Measurements from ENCODE around the gene ATP10D. TPM values are rescaled to one million over a fixed set of nuclear protein-coding genes. Genes with fewer than 3 reads are reported as not detected.

The ATP10D gene
- total and polyA plus RNA-seq, 2 donors (not counting 3 experiments of a cell fraction or from before 2014, with no cell fraction given), result 34.1 to 40.2 TPM

DNA sequence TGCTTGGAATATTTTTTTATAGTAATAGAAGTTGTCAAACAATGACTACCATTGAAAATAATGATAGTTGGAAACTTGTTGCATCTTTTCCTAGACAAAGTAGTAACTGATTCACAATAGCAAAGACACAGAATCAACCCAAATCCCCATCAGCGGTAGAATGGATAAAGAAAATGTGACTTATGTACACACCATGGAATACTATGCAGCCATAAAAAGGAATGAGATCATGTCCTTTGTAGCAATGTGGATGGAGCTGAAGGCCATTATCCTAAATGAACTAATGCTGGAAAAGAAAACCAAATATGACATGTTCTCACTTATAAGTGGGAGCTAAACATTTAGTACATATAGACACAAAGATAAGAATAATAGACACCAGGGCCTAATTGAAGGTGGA lies 49.7 kb downstream of the ATP10D start:
- Histone ChIP-seq H3K9me1 (replicated peaks; ENCODE audit: control insufficient read depth, extremely low read depth, insufficient read depth, low read length) (no peaks in the 10 kb centered on the region), H3K9me3 (replicated peaks; ENCODE audit: control insufficient read depth, insufficient read depth, low read length) (no peaks in the 10 kb centered on the region), H3K27ac (ENCODE audit: insufficient read depth, low read depth, low read length) (no peak overlapping the region), H3K4me3 (replicated peaks in 1 of 3; ENCODE audit: insufficient read depth in 1 of 3, low read depth in 1 of 3, low read length in 3 of 3) (no peak overlapping the region), H3K9ac (replicated peaks; ENCODE audit: extremely low read depth, insufficient read depth, low read length) (no peak overlapping the region), H2AFZ (ENCODE audit: low read depth, low read length) (no peak overlapping the region), H3K27me3 (ENCODE audit: control insufficient read depth in 2 of 2, insufficient read depth in 2 of 2, low read length in 2 of 2) (no peaks in the 10 kb centered on the region), H3K4me1 (ENCODE audit: control insufficient read depth, extremely low read depth, insufficient read depth, low read length) (peaks cover 39% of the 10 kb centered on the region), H3K79me2 (ENCODE audit: control insufficient read depth, insufficient read depth, low read length) (no peaks in the 10 kb centered on the region), H3K4me2 (ENCODE audit: insufficient read depth, low read length) (no peak overlapping the region), H3K36me3 (ENCODE audit: control insufficient read depth in 2 of 2, extremely low read depth in 1 of 2, insufficient read depth in 2 of 2, low read length in 2 of 2) (no peaks in the 10 kb centered on the region), H4K20me1 (replicated peaks; ENCODE audit: control insufficient read depth, extremely low read depth, insufficient read depth, low read length) (no peaks in the 10 kb centered on the region)
- no TSS peak for BruUV-seq (replicated peaks)
- intact Hi-C loops (cut with micrococcal nuclease) (no loop called here), dilution Hi-C loops (cut with MboI; ENCODE audit: extremely low pct_ligation_motif_present, low sequenced_read_pairs) (no loop called here)
- FAIRE-seq, result no peak
- no peak for DNase-seq (ENCODE audit: low read depth, low spot score)
- POLR2A ChIA-PET, result no interaction called here
- CTCF ChIA-PET, result no interaction called here
- TF ChIP-seq FOS (IDR thresholded peaks at IDR 0.05; ENCODE audit: borderline replicate concordance, insufficient read depth, low read length) (no peak), POLR2A (IDR thresholded peaks at IDR 0.05; ENCODE audit: low read depth, low read length) (no peak), EZH2 (IDR thresholded peaks at IDR 0.05; ENCODE audit: borderline replicate concordance, low read depth, low read length, severe bottlenecking) (no peak), POLR2AphosphoS5 (IDR thresholded peaks at IDR 0.05; ENCODE audit: insufficient read depth, low read depth, low read length) (no peak), JUN (IDR thresholded peaks at IDR 0.05; ENCODE audit: borderline replicate concordance, insufficient read depth, insufficient read length, low read depth) (no peak), MYC (IDR thresholded peaks at IDR 0.05; ENCODE audit: low read depth, low read length) (no peak)

DNA sequence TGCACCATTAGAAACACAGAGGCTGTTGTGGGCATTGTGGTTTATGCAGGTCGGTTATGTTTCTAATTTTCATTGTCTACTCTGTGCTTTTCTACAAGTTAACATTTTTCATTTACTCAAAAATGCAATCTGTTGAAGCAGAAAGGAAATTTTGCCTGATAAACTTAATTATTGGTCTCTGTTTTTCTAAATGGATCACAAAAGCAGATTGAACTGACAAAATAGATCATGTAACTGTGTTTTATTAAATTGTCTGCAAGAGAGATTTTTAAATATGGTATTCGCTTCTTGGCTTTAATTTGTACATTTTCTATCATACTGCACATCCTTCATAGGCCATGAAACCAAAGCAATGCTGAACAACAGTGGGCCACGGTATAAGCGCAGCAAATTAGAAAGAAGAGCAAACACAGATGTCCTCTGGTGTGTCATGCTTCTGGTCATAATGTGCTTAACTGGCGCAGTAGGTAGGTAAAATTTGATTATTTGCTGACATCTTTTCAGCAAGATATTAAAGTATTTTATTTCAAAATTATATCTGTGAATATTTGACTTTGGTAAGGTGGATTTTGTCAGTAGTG lies 50.6 kb downstream of the ATP10D start:
- ChIA-PET CTCF (no interaction called here), POLR2A (no interaction called here)
- FAIRE-seq (no peak), DNase-seq (ENCODE audit: low read depth, low spot score) (no peak)
- no peaks in the 10 kb centered on the region for H3K79me2 ChIP-seq (ENCODE audit: control insufficient read depth, insufficient read depth, low read length)
- H3K27me3 ChIP-seq (ENCODE audit: control insufficient read depth in 2 of 2, insufficient read depth in 2 of 2, low read length in 2 of 2), result no peaks in the 10 kb centered on the region
- BruUV-seq (replicated peaks), result no TSS peak
- no peaks in the 10 kb centered on the region for H3K36me3 ChIP-seq (ENCODE audit: control insufficient read depth in 2 of 2, extremely low read depth in 1 of 2, insufficient read depth in 2 of 2, low read length in 2 of 2)
- no peaks in the 10 kb centered on the region for H3K9me1 ChIP-seq (replicated peaks; ENCODE audit: control insufficient read depth, extremely low read depth, insufficient read depth, low read length)
- no peak overlapping the region for H2AFZ ChIP-seq (ENCODE audit: low read depth, low read length)
- H4K20me1 ChIP-seq (replicated peaks; ENCODE audit: control insufficient read depth, extremely low read depth, insufficient read depth, low read length), result no peaks in the 10 kb centered on the region
- H3K9me3 ChIP-seq (replicated peaks; ENCODE audit: control insufficient read depth, insufficient read depth, low read length), result no peaks in the 10 kb centered on the region
- H3K9ac ChIP-seq (replicated peaks; ENCODE audit: extremely low read depth, insufficient read depth, low read length), result no peak overlapping the region
- dilution Hi-C loops (cut with MboI; ENCODE audit: extremely low pct_ligation_motif_present, low sequenced_read_pairs), result no loop called here
- intact Hi-C loops (cut with micrococcal nuclease), result no loop called here
- no peak overlapping the region for H3K4me2 ChIP-seq (ENCODE audit: insufficient read depth, low read length)
- TF ChIP-seq EZH2 (IDR thresholded peaks at IDR 0.05; ENCODE audit: borderline replicate concordance, low read depth, low read length, severe bottlenecking), result no peak
- no peak overlapping the region for H3K4me3 ChIP-seq (replicated peaks in 1 of 3; ENCODE audit: insufficient read depth in 1 of 3, low read depth in 1 of 3, low read length in 3 of 3)
- no peak overlapping the region for H3K27ac ChIP-seq (ENCODE audit: insufficient read depth, low read depth, low read length)
- H3K4me1 ChIP-seq (ENCODE audit: control insufficient read depth, extremely low read depth, insufficient read depth, low read length), result peaks cover 37% of the 10 kb centered on the region
